Cardiac muscle cell (in vitro differentiated cells and primary cell): ENCODE results near the gene MYOCD. TPM values are rescaled to one million over a fixed set of nuclear protein-coding genes. Genes with fewer than 3 reads are reported as not detected.

Experiments
- DNase-seq, 2 donors: peaks; one replicate each; pipeline versions ENCODE4 v3.0.0 to v3.0.0-alpha.2; 2010 to 2017; ENCODE audit warnings: low read depth in 1 of 2, low spot score in 1 of 2
- H3K27ac ChIP-seq: fragments of 200-600 bp; sonication (generic); 2 replicates; pipeline ENCODE4 v1.5.1; 2016
- H3K27me3 ChIP-seq: fragments of 200-600 bp; sonication (generic); 2 replicates; pipeline ENCODE4 v1.6.0; 2016; ENCODE audit warnings: control low read depth
- H3K36me3 ChIP-seq: fragments of 200-600 bp; sonication (generic); 2 replicates; pipeline ENCODE4 v1.5.1; 2016; ENCODE audit warnings: control low read depth
- H3K4me1 ChIP-seq: fragments of 200-600 bp; sonication (generic); 2 replicates; pipeline ENCODE4 v1.8.1; 2017; ENCODE audit warnings: low read depth, mild to moderate bottlenecking, mixed run types
- H3K4me3 ChIP-seq: fragments of 200-600 bp; sonication (generic); 2 replicates; pipeline ENCODE4 v1.5.1; 2016; ENCODE audit warnings: mild to moderate bottlenecking
- H3K9me3 ChIP-seq: fragments of 200-600 bp; sonication (generic); 2 replicates; pipeline ENCODE4 v1.5.1; 2017; ENCODE audit warnings: low read depth, mild to moderate bottlenecking, control low read depth
- polyA plus RNA-seq: library from polyadenylated mRNA; unstranded; fragments of >200 nt; fragmentation: Nextera tagmentation; extraction: Ambion mirVana; gene quantifications from 2 replicates; pipeline ENCODE4 v1.2.1, GENCODE V29; 2016
- total RNA-seq: library from RNA; depleted of rRNA; stranded (reverse); fragments of >200 nt; gene quantifications from 2 replicates; pipeline ENCODE4 v1.2.3, GENCODE V29; 2016
- TF ChIP-seq, protein P1 (sequence below): IDR thresholded peaks from 2 replicates; pipeline ENCODE4 v1.5.1; 2012; ENCODE audit warnings: low read depth, mild to moderate bottlenecking, low read length

MYOCD gene
- total and polyA plus RNA-seq, 2 experiments from 2014 or later = 70.8 to 160 TPM

GRCh38 chr17:12736526-12736925 lies 70.8 kb downstream of the MYOCD start:
- no peaks in the 10 kb centered on the region for H3K9me3 ChIP-seq
- H3K27ac ChIP-seq = peak overlapping the region; percentile 98
- no peaks in the 10 kb centered on the region for H3K27me3 ChIP-seq
- DNase-seq = no peak
- peaks cover 46% of the 10 kb centered on the region for H3K4me1 ChIP-seq
- TF ChIP-seq, protein P1, sequence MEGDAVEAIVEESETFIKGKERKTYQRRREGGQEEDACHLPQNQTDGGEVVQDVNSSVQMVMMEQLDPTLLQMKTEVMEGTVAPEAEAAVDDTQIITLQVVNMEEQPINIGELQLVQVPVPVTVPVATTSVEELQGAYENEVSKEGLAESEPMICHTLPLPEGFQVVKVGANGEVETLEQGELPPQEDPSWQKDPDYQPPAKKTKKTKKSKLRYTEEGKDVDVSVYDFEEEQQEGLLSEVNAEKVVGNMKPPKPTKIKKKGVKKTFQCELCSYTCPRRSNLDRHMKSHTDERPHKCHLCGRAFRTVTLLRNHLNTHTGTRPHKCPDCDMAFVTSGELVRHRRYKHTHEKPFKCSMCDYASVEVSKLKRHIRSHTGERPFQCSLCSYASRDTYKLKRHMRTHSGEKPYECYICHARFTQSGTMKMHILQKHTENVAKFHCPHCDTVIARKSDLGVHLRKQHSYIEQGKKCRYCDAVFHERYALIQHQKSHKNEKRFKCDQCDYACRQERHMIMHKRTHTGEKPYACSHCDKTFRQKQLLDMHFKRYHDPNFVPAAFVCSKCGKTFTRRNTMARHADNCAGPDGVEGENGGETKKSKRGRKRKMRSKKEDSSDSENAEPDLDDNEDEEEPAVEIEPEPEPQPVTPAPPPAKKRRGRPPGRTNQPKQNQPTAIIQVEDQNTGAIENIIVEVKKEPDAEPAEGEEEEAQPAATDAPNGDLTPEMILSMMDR = no peak
- peaks cover 53% of the 10 kb centered on the region for H3K36me3 ChIP-seq
- no peak overlapping the region for H3K4me3 ChIP-seq

DNA sequence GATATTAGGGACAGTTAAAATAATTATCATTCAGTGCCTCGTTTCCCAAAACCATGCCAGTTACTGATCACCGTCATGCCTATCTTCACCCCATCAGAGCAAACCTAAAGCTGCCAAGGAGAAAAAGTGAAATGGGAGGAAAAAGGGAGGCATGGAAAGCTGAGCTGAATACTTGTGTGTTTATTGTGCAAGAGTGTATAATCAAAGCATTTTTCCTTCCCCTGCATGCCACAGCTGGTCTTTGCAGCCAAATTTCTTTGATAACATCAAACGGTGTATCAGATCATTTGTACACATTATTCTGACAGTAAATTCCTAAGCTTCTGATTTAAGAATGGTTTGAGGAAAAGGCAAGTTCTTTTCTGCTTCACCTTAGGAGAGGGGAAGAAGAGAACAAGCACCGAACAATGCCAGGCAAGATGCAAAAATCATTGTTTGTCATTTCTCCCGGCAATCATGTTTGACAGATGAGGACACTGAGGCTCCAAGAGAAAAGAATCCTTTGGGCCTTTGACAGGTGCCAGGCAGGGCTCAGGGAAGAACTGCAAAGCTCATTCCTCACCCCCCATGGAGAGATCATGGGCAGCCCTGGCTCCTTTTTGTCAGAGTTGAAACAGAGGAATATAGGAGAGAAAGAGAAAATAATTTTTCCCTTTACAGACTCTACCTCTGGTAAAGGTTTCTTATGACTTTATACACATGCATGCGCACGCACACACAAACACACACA lies 72.2 kb downstream of the MYOCD start:
- DNase-seq = peak in 1 of 2 donors; percentile 39
- H3K4me3 ChIP-seq = no peak overlapping the region

GRCh38 chr17:12738624-12739023 lies 72.9 kb downstream of the MYOCD start:
- Histone ChIP-seq H3K27ac (peak overlapping the region; percentile 98), H3K4me3 (no peak overlapping the region), H3K4me1 (peaks cover 44% of the 10 kb centered on the region), H3K9me3 (no peaks in the 10 kb centered on the region), H3K36me3 (peaks cover 60% of the 10 kb centered on the region), H3K27me3 (no peaks in the 10 kb centered on the region)
- DNase-seq = no peak
- TF ChIP-seq, protein P1 = no peak

More for the DNA sequence above, 72.2 kb downstream of the MYOCD start:
- H3K4me1 ChIP-seq = peaks cover 45% of the 10 kb centered on the region
- peak overlapping the region; percentile 98 for H3K27ac ChIP-seq
- TF ChIP-seq, protein P1 = no peak
- H3K36me3 ChIP-seq = peaks cover 55% of the 10 kb centered on the region
- no peaks in the 10 kb centered on the region for H3K27me3 ChIP-seq
- no peaks in the 10 kb centered on the region for H3K9me3 ChIP-seq

- H3K36me3 ChIP-seq = peaks cover 64% of the 10 kb centered on the region
- DNase-seq = no peak
- no peaks in the 10 kb centered on the region for H3K27me3 ChIP-seq
- no peak overlapping the region for H3K4me3 ChIP-seq
- H3K4me1 ChIP-seq = peaks cover 44% of the 10 kb centered on the region
- H3K9me3 ChIP-seq = no peaks in the 10 kb centered on the region
- H3K27ac ChIP-seq = peak overlapping the region; percentile 98
- TF ChIP-seq, protein P1 = no peak
Observed at GRCh38 chr17:12739500-12739899, 73.8 kb downstream of the MYOCD start.

DNA sequence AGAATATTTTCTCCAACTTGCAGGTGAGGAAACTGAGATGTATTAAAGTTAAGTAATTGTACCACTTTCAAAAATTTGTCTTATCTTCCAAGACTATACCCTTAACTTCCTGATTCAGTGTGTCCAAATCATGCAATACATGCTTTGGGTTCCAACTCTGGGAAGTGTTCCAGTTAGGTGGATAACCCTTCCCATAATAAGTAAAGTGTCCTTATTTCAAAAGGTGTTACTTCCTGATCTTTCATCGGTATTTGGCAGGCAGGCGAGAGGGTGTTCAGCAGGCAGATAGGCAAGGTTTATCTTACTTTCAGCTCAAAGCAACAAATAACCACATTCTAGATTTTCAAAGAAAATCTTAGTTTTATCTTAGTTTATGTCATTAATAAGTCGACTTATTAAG lies 77.4 kb downstream of the MYOCD start:
- H3K4me1 ChIP-seq = peaks cover 30% of the 10 kb centered on the region
- TF ChIP-seq, protein P1 = no peak
- peak in 1 of 2 donors; percentile 21 for DNase-seq
- H3K36me3 ChIP-seq = peaks cover 65% of the 10 kb centered on the region
- no peaks in the 10 kb centered on the region for H3K27me3 ChIP-seq
- no peaks in the 10 kb centered on the region for H3K9me3 ChIP-seq
- peak overlapping the region; percentile 79 for H3K27ac ChIP-seq
- H3K4me3 ChIP-seq = no peak overlapping the region
